Activated naive CD8-positive, alpha-beta T cell treated with anti-CD3 and anti-CD28 coated beads, Interleukin-2, amount 10 ng/mL, durations not matched to agents 7 days and 5 days (primary cell): ENCODE measurements around the gene DNM3. TPM values are rescaled to one million over a fixed set of nuclear protein-coding genes. Genes with fewer than 3 reads are reported as not detected.
"Not testable (repeated sequence)": the region's sequence is repeated elsewhere in the genome, so short reads cannot be mapped to it uniquely, and the experiment has no call there.

ENCODE experiments used
- ATAC-seq: fragments of 150-1000 bp; cut with Tn5 transposase; one replicate; pipeline ENCODE4 v1.10.0; 2021; ENCODE audit warnings: low read depth, moderate library complexity
- POLR2A ChIA-PET: fragments of 350-600 bp; sonication (Branson Sonifier 250); formaldehyde crosslinking; loops from one replicate; lab custom pipeline; 2021; ENCODE audit warnings: antibody characterized with exemption; lab: Charles Lee
- DNase-seq: peaks from one replicate; pipeline ENCODE4 v3.0.0; 2021
- H3K27ac Mint-ChIP-seq: one replicate; pipeline ENCODE4 v1.8.0; 2022; ENCODE audit warnings: mild to moderate bottlenecking, mixed read lengths
- H3K27me3 Mint-ChIP-seq: one replicate; pipeline ENCODE4 v1.8.0; 2022; ENCODE audit warnings: mild to moderate bottlenecking, moderate library complexity, mixed read lengths
- H3K36me3 Mint-ChIP-seq: one replicate; pipeline ENCODE4 v1.8.0; 2021; ENCODE audit warnings: mild to moderate bottlenecking, mixed read lengths
- H3K4me1 Mint-ChIP-seq: one replicate; pipeline ENCODE4 v1.8.0; 2021; ENCODE audit warnings: mixed read lengths
- H3K4me3 Mint-ChIP-seq: one replicate; pipeline ENCODE4 v1.8.0; 2022; ENCODE audit warnings: mild to moderate bottlenecking, moderate library complexity, mixed read lengths
- H3K9me3 Mint-ChIP-seq: one replicate; pipeline ENCODE4 v1.8.0; 2021; ENCODE audit warnings: mixed read lengths
- total RNA-seq, 2 experiments: library from RNA; stranded (reverse); gene quantifications; one replicate each; pipeline ENCODE4 v1.2.3, GENCODE V29; 2021

Gene DNM3
- total RNA-seq: 1 to 10 TPM; 2.0 to 2.4 TPM

DNA sequence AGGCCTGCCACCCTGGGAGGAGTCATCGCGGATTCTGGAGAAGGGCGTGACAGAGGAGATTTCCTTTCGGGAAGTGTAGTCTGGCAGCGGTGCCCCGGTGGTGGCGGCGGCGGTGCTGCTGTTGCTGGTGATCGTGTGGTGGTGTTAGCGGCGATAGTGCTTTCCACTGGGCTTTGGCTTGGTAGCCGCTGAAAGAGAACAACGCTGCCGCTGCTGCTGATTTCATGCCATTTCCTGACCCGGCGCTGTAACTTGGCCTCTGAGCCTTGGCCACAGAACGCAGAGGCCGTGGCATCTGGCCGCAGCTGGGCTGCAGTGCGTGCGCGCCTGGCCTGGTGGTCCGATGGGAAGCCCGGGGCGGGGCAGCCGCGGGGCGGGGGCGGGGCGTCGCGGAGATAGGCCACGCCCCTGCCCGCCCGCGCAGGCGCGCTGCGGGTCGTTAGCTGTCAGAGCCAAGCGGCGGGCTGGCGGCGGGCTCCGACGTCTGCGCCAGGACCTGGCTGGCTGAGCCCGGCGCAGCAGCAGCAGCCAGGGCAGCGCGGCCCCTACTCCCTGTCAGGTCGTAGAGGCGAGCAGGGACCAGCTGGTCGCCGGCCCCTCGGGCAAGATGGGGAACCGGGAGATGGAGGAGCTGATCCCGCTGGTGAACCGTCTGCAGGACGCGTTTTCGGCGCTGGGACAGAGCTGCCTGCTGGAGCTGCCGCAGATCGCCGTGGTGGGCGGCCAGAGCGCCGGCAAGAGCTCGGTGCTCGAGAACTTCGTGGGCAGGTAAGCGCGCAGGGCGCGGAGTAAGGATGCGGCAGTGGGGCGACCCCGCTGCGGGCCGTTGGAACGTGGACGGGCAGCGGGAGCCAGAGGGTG, at the start of gene DNM3:
Gene DNM3 (plus strand): TSS at position 449 of the 861 bp plus-strand sequence. CDS start 159 bp downstream, at position 608.
- no peaks in the 10 kb centered on the region for H3K9me3 Mint-ChIP-seq
- peak; percentile 92 for DNase-seq
- H3K4me3 Mint-ChIP-seq: peak within 1 kb of the TSS; percentile 89
- H3K36me3 Mint-ChIP-seq: peaks cover 3% of the 10 kb centered on the region
- H3K4me1 Mint-ChIP-seq: peaks cover 13% of the 10 kb centered on the region
- POLR2A ChIA-PET: interaction anchor here (0.7 to 1.6 kb wide), 6 partner anchors 36 to 825 kb away, joined by 3 to 10 read pairs (median 4); partner anchors contain the start of genes METTL13 and VAMP4
- peak; percentile 94 for ATAC-seq
- H3K27ac Mint-ChIP-seq: peak within 1 kb of the TSS; percentile 76
- H3K27me3 Mint-ChIP-seq: peaks cover 43% of the 10 kb centered on the region

DNA sequence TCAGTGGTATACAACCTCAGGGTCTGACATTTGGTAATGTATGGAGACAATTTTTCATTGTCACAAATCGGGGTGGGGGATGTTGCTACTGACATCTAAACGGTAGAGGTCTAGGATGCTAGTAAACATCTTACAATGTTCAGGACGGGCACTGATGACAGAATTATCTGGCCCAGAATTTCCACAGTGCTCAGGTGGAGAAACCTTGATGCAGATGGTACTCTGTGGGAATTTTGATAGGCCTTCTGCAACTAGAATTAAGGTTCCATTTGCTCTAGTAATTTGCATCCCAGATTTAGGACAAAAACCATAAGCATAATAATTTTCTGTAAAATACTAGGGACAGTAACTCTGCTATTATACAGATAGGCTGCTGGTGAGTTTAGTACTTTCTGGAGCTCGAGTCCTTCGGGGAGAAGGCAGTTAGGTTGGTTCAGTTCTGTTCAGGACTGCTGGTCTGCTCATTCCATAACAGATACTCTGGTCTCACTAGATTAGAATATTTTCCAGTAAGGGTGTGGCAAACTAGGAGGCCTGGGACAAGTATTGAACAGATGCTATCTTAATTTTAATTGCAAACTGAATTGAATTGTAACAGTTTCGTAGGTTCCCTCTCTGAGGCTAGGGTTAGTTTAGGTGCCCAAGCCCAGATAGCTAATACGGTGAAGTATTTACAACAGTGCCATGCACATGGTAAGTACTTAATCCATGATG, 48.5 kb upstream of the DNM3 start:
- Mint-ChIP-seq H3K27me3 (no peaks in the 10 kb centered on the region), H3K36me3 (peaks cover 47% of the 10 kb centered on the region), H3K27ac (no peak overlapping the region), H3K9me3 (no peaks in the 10 kb centered on the region), H3K4me3 (no peak overlapping the region), H3K4me1 (peaks cover 25% of the 10 kb centered on the region)
- POLR2A ChIA-PET: interaction anchor here (1.0 to 1.7 kb wide), 2 partner anchors 8 to 49 kb away, joined by 3 to 4 read pairs; partner anchors contain the start of gene DNM3
- DNase-seq (no peak), ATAC-seq (no peak)

DNA sequence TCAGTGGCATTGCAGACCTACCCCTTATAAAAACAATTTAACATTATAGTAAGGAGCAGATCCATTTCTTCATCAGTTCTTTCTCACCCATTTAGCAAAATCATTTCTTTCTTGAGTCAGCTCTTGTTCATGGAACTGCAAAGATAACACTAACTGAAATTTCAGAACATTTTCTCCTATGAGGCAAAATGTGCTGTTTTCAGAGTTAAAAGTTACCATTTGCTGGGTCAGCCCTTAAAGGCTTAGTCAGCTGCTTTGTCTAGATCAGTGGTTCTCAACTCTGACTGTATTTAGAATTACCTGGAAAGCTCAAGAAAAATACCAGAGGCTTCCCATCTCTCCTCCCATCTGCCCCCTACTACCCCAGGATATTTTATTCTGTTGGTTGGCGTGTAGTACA, 47.7 kb upstream of the DNM3 start:
- POLR2A ChIA-PET: interaction anchor here (0.6 to 1.7 kb wide), 3 partner anchors 9 to 201 kb away, joined by 3 to 5 read pairs (median 4); partner anchors contain the start of gene DNM3
- no peak for DNase-seq

DNA sequence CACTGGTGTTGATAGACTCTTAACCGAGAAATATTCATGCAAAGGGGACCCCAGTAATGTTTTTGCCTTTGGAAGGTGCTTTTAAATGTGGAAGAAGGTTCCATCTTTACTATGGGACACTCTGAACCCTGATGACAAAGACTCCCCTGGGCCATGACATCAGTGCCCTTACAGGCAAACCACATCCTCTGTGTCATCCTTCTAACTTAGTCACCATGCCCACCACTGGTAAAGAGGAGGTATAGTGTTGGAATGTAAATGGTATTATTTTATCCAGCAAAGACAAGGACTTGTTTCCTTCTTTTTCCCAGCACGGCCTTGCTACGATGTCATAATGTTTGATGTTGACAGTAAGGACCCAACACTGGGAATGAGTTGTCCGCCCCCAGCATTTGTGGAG, 47.2 kb upstream of the DNM3 start:
- no peaks in the 10 kb centered on the region for H3K9me3 Mint-ChIP-seq
- no peaks in the 10 kb centered on the region for H3K27me3 Mint-ChIP-seq
- H3K27ac Mint-ChIP-seq: peak overlapping the region; percentile 82
- ATAC-seq (peak; percentile 99), DNase-seq (no peak)
- H3K4me1 Mint-ChIP-seq: peaks cover 25% of the 10 kb centered on the region
- H3K4me3 Mint-ChIP-seq: peak overlapping the region; percentile 16
- POLR2A ChIA-PET: interaction anchor here (0.6 to 1.7 kb wide), 3 partner anchors 9 to 201 kb away, joined by 3 to 5 read pairs (median 4); partner anchors contain the start of gene DNM3
- H3K36me3 Mint-ChIP-seq: peaks cover 46% of the 10 kb centered on the region

More for the DNA sequence above, 47.7 kb upstream of the DNM3 start:
- H3K9me3 Mint-ChIP-seq: no peaks in the 10 kb centered on the region
- H3K36me3 Mint-ChIP-seq: peaks cover 46% of the 10 kb centered on the region
- ATAC-seq: no peak
- peak overlapping the region; percentile 82 for H3K27ac Mint-ChIP-seq
- H3K27me3 Mint-ChIP-seq: no peaks in the 10 kb centered on the region
- peaks cover 25% of the 10 kb centered on the region for H3K4me1 Mint-ChIP-seq
- peak overlapping the region; percentile 16 for H3K4me3 Mint-ChIP-seq

DNA sequence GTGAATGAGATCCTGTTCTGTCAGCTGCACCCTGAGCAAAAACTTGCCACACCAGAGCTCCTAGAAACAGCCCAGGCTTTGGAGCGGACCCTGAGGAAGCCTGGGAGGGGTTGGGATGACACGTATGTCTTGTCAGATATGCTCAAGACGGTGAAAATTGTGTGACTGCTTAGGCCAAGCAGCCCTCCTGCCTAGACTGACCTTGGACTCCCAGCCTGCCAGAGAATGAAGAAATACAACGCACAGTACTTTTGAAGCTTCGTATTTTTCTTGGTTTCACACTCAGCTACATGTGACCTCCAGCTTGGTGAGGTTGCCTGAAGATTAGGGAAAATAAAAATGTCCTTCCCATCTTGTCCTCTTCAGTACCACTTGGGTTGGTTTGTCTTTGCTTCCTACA, 44.7 kb upstream of the DNM3 start:
- H3K4me3 Mint-ChIP-seq: no peak overlapping the region
- peaks cover 16% of the 10 kb centered on the region for H3K4me1 Mint-ChIP-seq
- peaks cover 33% of the 10 kb centered on the region for H3K36me3 Mint-ChIP-seq

DNA sequence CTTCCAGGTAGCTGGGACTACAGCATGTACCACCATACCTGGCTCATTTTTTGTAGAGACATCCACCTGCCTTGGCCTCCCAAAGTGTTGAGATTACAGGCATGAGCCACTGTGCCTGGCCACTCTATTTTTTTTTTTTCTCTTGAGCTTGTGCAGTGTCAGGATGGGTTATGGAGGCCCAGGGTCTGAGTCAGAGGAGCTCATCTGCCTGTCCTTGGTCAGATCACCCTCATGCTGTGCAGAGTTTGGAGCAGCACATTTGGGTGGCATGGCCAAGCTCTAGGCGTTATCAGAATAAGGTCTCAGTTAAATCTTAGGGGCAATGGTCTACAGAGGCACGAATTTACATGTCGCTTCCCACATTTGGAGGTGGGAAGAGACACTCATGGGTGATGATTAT, 43.0 kb upstream of the DNM3 start:
- POLR2A ChIA-PET: interaction anchor here (1.9 kb wide), 1 partner anchor 56 kb away, joined by 6 read pairs; the partner anchor contains the start of gene VAMP4
- H3K36me3 Mint-ChIP-seq: peaks cover 28% of the 10 kb centered on the region
- H3K27ac Mint-ChIP-seq: no peak overlapping the region

More for the DNA sequence above, 44.7 kb upstream of the DNM3 start:
- Mint-ChIP-seq H3K27ac (no peak overlapping the region), H3K9me3 (no peaks in the 10 kb centered on the region), H3K27me3 (no peaks in the 10 kb centered on the region)
- ATAC-seq: no peak
- DNase-seq: no peak
- POLR2A ChIA-PET: no interaction called here

DNA sequence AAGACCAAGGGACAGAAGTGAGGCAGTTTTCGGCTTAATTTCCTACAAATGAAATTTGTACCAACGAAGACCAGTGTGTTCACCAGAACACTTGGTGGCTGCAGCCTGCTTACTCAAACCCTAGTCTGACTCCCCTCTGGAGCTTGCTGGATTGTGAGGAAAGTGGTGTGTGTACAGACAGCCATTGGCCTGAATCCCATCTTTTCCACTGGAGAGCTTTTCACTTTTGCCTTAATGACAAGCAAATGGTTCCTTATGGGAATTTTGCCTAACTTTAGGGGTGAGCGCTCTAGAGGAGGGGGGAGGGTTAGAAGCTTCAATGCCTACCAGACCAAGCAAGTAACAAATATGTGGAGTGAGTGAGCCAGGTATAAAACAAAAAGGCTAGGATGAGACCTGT, 42.5 kb upstream of the DNM3 start:
- DNase-seq: no peak
- Mint-ChIP-seq H3K36me3 (peaks cover 25% of the 10 kb centered on the region), H3K27ac (no peak overlapping the region), H3K27me3 (no peaks in the 10 kb centered on the region), H3K4me3 (no peak overlapping the region), H3K4me1 (peaks cover 10% of the 10 kb centered on the region), H3K9me3 (no peaks in the 10 kb centered on the region)
- no peak for ATAC-seq
- POLR2A ChIA-PET: interaction anchor here (1.9 kb wide), 1 partner anchor 57 kb away, joined by 6 read pairs; the partner anchor contains the start of gene VAMP4

More for the DNA sequence above, 43.0 kb upstream of the DNM3 start:
- peaks cover 13% of the 10 kb centered on the region for H3K4me1 Mint-ChIP-seq
- ATAC-seq (no peak), DNase-seq (no peak)
- H3K27me3 Mint-ChIP-seq: no peaks in the 10 kb centered on the region
- no peaks in the 10 kb centered on the region for H3K9me3 Mint-ChIP-seq
- H3K4me3 Mint-ChIP-seq: no peak overlapping the region

DNA sequence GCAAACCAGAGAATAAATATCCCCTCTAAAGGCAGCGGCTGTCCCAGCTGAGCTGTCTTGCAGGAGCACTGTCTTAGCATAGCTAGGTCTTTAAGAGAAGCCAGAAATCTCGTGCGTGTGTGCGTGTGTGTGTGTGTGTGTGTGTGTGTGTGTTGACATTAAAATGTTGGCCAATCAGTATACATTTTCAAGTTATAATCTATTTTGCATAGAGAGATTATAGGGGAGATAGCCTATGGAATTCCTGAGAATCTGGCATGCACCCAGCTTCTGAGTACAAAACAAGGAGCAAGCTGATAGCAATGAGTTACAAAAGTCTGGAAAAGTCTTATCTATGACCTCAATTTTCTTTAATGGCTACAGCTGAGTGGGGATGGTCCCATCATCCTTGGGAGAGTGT, 42.1 kb upstream of the DNM3 start:
- H3K27me3 Mint-ChIP-seq: no peaks in the 10 kb centered on the region
- no peak overlapping the region for H3K27ac Mint-ChIP-seq
- no peak for ATAC-seq
- POLR2A ChIA-PET: interaction anchor here (1.4 to 1.9 kb wide), 2 partner anchors 57 to 184 kb away, joined by 3 to 6 read pairs; partner anchors contain the start of gene VAMP4
- H3K4me1 Mint-ChIP-seq: peaks cover 6% of the 10 kb centered on the region
- peaks cover 22% of the 10 kb centered on the region for H3K36me3 Mint-ChIP-seq
- H3K9me3 Mint-ChIP-seq: no peaks in the 10 kb centered on the region
- no peak overlapping the region for H3K4me3 Mint-ChIP-seq
- DNase-seq: no peak

DNA sequence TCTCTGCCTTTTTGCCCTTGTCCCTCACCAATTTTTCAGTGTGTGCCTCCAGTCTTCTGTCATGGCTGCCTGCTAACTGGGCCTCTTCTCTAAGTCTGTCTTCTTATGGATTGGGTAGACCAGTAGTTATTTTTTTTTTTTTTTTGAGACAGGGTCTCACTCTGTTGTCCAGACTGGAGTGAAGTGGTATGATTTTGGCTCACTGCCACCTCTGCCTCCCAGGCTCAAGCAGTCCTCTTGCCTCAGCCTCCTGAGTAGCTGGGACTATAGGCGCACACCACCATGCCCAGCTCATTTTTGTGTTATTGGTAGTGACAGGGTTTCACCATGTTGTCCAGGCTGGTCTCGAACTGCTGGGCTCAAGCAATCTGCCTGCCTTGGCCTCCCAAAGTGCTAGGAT, 41.6 kb upstream of the DNM3 start:
- POLR2A ChIA-PET: interaction anchor here (1.4 to 1.9 kb wide), 2 partner anchors 58 to 184 kb away, joined by 3 to 6 read pairs; partner anchors contain the start of gene VAMP4

DNA sequence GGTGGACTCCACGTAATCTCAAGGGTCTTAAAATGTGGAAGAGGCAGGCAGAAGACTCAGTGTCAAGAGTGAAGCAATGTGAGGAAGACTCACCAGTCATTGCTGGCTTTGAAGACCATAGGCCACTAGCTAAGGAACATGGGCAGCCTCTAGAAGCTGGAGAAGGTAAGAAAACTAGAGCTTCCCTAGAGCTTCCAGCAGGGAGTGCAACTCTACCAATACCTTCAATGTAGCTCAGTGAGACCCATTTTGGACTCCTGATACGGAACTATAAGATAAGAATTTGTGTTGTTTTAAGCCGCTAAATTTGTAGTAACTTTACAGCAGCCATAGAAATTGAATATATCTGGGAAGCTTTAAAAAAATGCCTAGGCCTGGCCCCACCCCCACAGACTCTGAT, 41.0 kb upstream of the DNM3 start:
- POLR2A ChIA-PET: interaction anchor here (0.7 to 1.4 kb wide), 3 partner anchors 41 to 183 kb away, joined by 3 read pairs; partner anchors contain the start of gene DNM3
- Mint-ChIP-seq H3K27ac (no peak overlapping the region), H3K27me3 (no peaks in the 10 kb centered on the region), H3K36me3 (peaks cover 12% of the 10 kb centered on the region), H3K4me1 (peaks cover 2% of the 10 kb centered on the region), H3K9me3 (no peaks in the 10 kb centered on the region), H3K4me3 (no peak overlapping the region)
- DNase-seq (no peak), ATAC-seq (no peak)

More for the DNA sequence above, 41.6 kb upstream of the DNM3 start:
- DNase-seq, H3K4me1 Mint-ChIP-seq, H3K4me3 Mint-ChIP-seq, H3K9me3 Mint-ChIP-seq, H3K27me3 Mint-ChIP-seq, ATAC-seq: not testable (repeated sequence)
- Mint-ChIP-seq H3K27ac (peak overlapping the region; percentile 9), H3K36me3 (peaks cover 17% of the 10 kb centered on the region)

DNA sequence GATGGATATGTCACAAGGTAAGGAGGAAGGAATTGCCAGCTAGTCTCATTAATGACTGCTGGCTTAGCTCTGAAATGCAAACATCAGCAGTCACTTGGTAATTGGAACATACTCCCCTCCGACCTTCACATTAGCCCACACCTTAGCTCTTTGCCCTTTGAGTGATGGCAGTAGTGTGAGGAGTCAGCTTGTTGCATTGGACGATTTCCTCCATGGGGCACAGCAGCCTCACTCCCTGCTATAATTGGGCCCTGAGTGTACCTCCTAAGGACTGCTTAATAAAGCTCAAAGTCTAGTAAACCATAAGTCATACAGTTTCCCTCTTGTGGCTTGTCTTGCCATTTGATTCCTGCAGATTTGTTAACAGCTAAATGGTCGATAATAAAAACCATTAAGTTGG, 40.4 kb upstream of the DNM3 start:
- Mint-ChIP-seq H3K27ac (no peak overlapping the region), H3K4me1 (peaks cover 5% of the 10 kb centered on the region), H3K36me3 (peaks cover 10% of the 10 kb centered on the region), H3K4me3 (no peak overlapping the region), H3K27me3 (no peaks in the 10 kb centered on the region), H3K9me3 (no peaks in the 10 kb centered on the region)
- POLR2A ChIA-PET: interaction anchor here (0.7 to 1.4 kb wide), 3 partner anchors 41 to 183 kb away, joined by 3 read pairs; partner anchors contain the start of gene DNM3
- DNase-seq: no peak
- ATAC-seq: no peak

DNA sequence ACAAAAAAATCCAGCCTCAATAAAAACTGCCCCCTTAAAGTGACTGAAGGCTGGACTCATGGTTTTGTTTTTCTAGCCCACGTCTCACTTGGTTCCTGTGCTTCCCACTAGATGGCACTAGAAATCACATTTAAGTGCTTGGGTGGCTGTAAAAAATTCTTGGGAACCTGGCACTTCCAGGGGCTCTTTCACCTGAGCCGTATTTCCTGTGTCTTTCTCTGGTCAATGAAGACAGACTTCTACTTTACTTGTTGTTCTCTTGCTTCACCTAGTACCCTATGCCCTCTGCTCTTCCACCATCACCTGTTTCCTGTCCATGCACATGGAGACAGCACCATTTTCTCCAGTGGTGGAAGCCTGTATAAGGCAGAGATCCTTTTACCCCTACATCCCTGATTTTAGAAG, 39.8 kb upstream of the DNM3 start:
- no peak overlapping the region for H3K27ac Mint-ChIP-seq
- no peaks in the 10 kb centered on the region for H3K27me3 Mint-ChIP-seq
- no peaks in the 10 kb centered on the region for H3K9me3 Mint-ChIP-seq
- POLR2A ChIA-PET: interaction anchor here (1.2 kb wide), 1 partner anchor 60 kb away, joined by 3 read pairs; no protein-coding TSS in a partner anchor
- ATAC-seq (no peak), DNase-seq (no peak)
- peaks cover 10% of the 10 kb centered on the region for H3K36me3 Mint-ChIP-seq
- H3K4me1 Mint-ChIP-seq: peaks cover 5% of the 10 kb centered on the region
- no peak overlapping the region for H3K4me3 Mint-ChIP-seq
